Coronary artery (tissue), 2 donors: ENCODE results near the gene RRBP1.
A peak's percentile ranks its signal among the peaks of the same experiment; 100 is the strongest.

ENCODE experiments used
- DNase-seq: peaks from one replicate; pipeline ENCODE4 v3.0.0-alpha.2; 2017; ENCODE audit warnings: low spot score
- H3K27ac ChIP-seq, 2 donors: fragments of 200-600 bp; sonication (generic); one replicate each; pipeline ENCODE4 v1.5.1; 2016 to 2019
- H3K4me3 ChIP-seq: fragments of 200-600 bp; sonication (generic); 2 replicates; pipeline ENCODE4 v1.5.1; 2016; ENCODE audit warnings: mild to moderate bottlenecking, moderate library complexity
- CTCF ChIP-seq: fragments of 200-600 bp; sonication (generic); IDR thresholded peaks from one replicate; pipeline ENCODE4 v1.5.1; 2019; ENCODE audit warnings: antibody characterized with exemption

The RRBP1 gene

DNA sequence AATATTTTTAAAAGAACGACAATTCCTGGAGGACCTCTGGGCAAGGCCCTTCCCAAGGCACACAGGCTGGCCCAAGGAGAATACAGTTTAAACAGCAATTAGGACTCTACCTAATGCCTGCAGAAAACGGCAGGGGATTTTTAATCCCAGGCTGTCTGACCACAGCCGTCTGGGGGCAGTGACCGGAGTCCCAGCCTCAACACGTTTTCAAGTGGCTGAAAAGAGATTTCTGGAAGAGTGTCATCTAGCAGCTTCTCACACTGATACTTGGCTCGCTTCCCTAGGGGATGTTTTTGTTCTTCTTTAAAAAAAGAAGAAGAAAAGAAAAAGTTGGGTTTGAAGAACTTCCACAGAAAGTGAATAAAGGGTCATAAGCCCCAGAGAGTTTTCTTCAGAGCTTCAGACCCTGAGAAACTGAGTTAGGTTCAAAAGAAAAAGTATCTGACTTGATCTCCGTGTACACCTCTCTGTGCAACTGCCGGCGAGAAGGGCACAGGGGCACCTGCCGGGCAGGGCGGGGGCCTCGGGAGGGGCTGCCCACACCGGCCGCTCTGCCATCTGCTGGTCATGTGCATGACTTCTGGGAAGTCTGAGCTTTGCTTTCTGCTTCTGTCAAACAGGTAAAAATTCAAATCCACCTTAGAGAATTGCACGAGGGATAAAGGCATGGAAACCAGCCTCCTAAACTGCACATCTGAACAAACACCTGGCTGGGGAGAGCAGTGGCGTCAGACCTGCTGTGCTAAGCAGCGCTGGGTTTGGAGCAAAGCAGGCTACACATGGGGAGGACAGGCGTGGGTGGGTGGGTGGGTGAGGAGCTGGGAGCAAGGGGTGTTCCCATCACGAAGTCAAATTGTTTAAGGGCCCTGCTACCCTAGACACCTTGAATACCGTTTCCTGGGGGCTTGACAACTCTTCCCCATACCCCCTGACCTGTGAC lies 33.0 kb downstream of the RRBP1 start:
- Histone ChIP-seq H3K27ac (no peak overlapping the region), H3K4me3 (no peak overlapping the region)
- DNase-seq, result no peak
- TF ChIP-seq CTCF, result no peak

DNA sequence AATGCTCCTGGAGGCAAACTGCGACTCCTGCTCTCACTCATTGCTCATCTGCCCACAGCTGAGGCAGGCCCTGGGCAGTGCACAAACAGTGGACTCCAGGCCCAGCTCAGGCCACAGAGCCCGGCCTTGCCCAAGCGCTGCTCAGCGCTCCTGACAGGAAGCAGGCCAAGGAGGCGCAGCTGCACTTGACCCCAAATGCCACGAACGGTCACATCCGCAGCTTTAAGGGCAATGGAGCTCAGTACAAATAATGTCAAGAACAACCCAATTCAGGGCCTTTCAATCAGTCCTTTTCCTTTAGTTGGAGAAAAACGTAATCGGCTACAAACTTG lies 33.8 kb downstream of the RRBP1 start:
- DNase-seq, result no peak
- TF ChIP-seq CTCF, result no peak
- Histone ChIP-seq H3K27ac (peak overlapping the region in 1 of 2 donors; percentile 20), H3K4me3 (no peak overlapping the region)

GRCh38 chr20:17647391-17648314 lies 34.4 kb downstream of the RRBP1 start:
- no peak for DNase-seq
- TF ChIP-seq CTCF, result no peak
- Histone ChIP-seq H3K4me3 (no peak overlapping the region), H3K27ac (peak overlapping the region in 1 of 2 donors; percentile 20)

DNA sequence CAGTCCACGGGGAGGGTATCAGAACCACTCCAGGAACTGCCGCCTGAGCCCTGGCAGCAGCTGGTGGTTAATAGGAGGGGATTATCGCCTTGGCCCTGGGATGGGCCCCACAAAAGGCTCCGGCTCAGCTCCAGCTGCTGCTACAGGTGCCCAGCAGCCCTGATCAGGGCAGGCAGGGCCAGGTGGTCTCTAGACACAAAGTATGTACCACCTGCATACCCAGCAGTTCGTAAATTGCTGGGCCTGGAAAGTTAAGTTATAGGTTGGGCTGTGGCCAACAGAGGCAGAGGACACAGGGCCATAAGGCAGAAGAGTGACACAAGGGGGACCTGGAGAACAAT lies 35.1 kb downstream of the RRBP1 start:
- Histone ChIP-seq H3K27ac (no peak overlapping the region), H3K4me3 (no peak overlapping the region)
- no peak for TF ChIP-seq CTCF
- DNase-seq, result no peak

DNA sequence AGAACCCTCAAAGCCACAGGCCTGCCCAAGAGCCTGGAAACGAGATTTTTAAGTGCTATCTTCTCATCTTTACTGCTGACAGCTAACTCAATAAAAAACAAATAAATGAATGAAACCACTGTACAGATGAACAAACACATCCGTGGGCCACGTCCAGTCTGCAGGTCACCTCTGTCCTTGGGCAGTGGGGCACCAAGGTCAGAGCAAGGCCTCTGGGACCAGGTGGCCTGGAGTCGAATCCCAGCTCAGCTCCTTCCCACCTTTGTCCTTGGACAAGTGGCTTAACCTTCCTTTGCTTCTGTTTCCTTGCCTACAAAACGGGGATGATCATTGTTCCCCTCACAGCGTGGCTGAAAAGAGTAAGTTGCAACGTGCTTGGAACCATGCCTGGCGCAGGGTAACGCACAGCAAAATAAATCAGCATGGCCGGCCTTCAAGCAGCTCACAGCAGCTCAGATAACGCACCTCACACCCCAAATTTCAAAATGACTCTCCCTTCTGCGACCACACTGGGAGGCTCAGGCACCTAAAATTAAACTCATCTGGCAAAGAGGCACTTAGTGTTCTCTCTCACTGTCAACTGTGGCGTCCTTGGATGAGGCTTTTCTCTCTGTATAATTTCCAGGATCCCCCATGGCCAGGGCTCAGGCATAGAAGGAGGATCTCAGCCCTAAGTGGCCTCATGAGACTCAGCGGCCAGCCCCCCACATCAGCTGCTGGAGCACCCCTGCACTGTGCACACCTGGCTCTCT lies 35.7 kb downstream of the RRBP1 start:
- no peak overlapping the region for H3K4me3 ChIP-seq
- DNase-seq, result no peak
- no peak for TF ChIP-seq CTCF
- no peak overlapping the region for H3K27ac ChIP-seq

- no peak for DNase-seq
- no peak for TF ChIP-seq CTCF
- H3K27ac ChIP-seq, result no peak overlapping the region
Observed at GRCh38 chr20:17645546-17646208, 36.4 kb downstream of the RRBP1 start.

More at GRCh38 chr20:17645546-17646208, 36.4 kb downstream of the RRBP1 start:
- no peak overlapping the region for H3K4me3 ChIP-seq
